Measurements from ENCODE around the gene DNMT3L.

GRCh38 chr21:44299085-44299457 lies 37.4 kb upstream of the DNMT3L start:
- TF ChIP-seq CTCF (IDR thresholded peaks at IDR 0.05) (no peak), POLR2A (IDR thresholded peaks at IDR 0.05) (no peak), POLR2AphosphoS5 (IDR thresholded peaks at IDR 0.05) (no peak), EP300 (IDR thresholded peaks at IDR 0.05) (no peak)
